ENCODE data around the gene DDX31. TPM values are rescaled to one million over a fixed set of nuclear protein-coding genes. Genes with fewer than 3 reads are reported as not detected.

Gene DDX31
- total RNA-seq, 2 donors from 2014 or later: 7.6 to 19.7 TPM

GRCh38 chr9:132669319-132669697 is 475 bp downstream of the DDX31 start:
- H3K4me3 ChIP-seq: peak overlapping the region; percentile 94
- H3K27ac ChIP-seq: peak overlapping the region; percentile 95 to 98
- no peak for DNase-seq (ENCODE audit: low spot score)
- TF ChIP-seq CTCF (IDR thresholded peaks at IDR 0.05): no peak
- no peaks in the 10 kb centered on the region for H3K27me3 ChIP-seq (replicated peaks; ENCODE audit: insufficient read depth)
- H3K9me3 ChIP-seq: no peaks in the 10 kb centered on the region
- peaks cover 11 to 34% of the 10 kb centered on the region in 2 donors for H3K4me1 ChIP-seq (ENCODE audit: control insufficient read depth in 1 of 2, low read depth in 2 of 2)
- peak; percentile 12 for ATAC-seq (ENCODE audit: insufficient number of reproducible peaks, low FRiP score, low read depth)
- H3K36me3 ChIP-seq: no peaks in the 10 kb centered on the region

- TF ChIP-seq CTCF (IDR thresholded peaks at IDR 0.05): no peak
- DNase-seq (ENCODE audit: low spot score) (no peak), ATAC-seq (ENCODE audit: insufficient number of reproducible peaks, low FRiP score, low read depth) (no peak)
- Histone ChIP-seq H3K4me3 (no peak overlapping the region), H3K36me3 (peaks cover 24% of the 10 kb centered on the region), H3K27me3 (replicated peaks; ENCODE audit: insufficient read depth) (no peaks in the 10 kb centered on the region), H3K27ac (no peak overlapping the region), H3K9me3 (no peaks in the 10 kb centered on the region), H3K4me1 (ENCODE audit: control insufficient read depth in 1 of 2, low read depth in 2 of 2) (peaks cover 0 to 2% of the 10 kb centered on the region in 2 donors)
Observed at GRCh38 chr9:132663851-132664250, 5.9 kb downstream of the DDX31 start.

GRCh38 chr9:132663117-132663516 is 6.7 kb downstream of the DDX31 start:
- ATAC-seq (ENCODE audit: insufficient number of reproducible peaks, low FRiP score, low read depth) (no peak), DNase-seq (ENCODE audit: low spot score) (no peak)
- H3K4me3 ChIP-seq: no peak overlapping the region
- no peak overlapping the region for H3K27ac ChIP-seq
- TF ChIP-seq CTCF (IDR thresholded peaks at IDR 0.05): no peak
- peaks cover 29% of the 10 kb centered on the region for H3K36me3 ChIP-seq
- H3K9me3 ChIP-seq: no peaks in the 10 kb centered on the region
- H3K27me3 ChIP-seq (replicated peaks; ENCODE audit: insufficient read depth): no peaks in the 10 kb centered on the region
- no peaks in the 10 kb centered on the region for H3K4me1 ChIP-seq (ENCODE audit: control insufficient read depth in 1 of 2, low read depth in 2 of 2)

GRCh38 chr9:132662152-132662945 is 7.4 kb downstream of the DDX31 start:
- H3K9me3 ChIP-seq: no peaks in the 10 kb centered on the region
- H3K36me3 ChIP-seq: peaks cover 36% of the 10 kb centered on the region
- H3K4me3 ChIP-seq: no peak overlapping the region
- H3K27ac ChIP-seq: no peak overlapping the region
- no peaks in the 10 kb centered on the region for H3K4me1 ChIP-seq (ENCODE audit: control insufficient read depth in 1 of 2, low read depth in 2 of 2)
- no peak for DNase-seq (ENCODE audit: low spot score)
- ATAC-seq (ENCODE audit: insufficient number of reproducible peaks, low FRiP score, low read depth): no peak
- TF ChIP-seq CTCF (IDR thresholded peaks at IDR 0.05): no peak
- no peaks in the 10 kb centered on the region for H3K27me3 ChIP-seq (replicated peaks; ENCODE audit: insufficient read depth)

- Histone ChIP-seq H3K9me3 (no peaks in the 10 kb centered on the region), H3K4me3 (no peak overlapping the region), H3K27me3 (replicated peaks; ENCODE audit: insufficient read depth) (no peaks in the 10 kb centered on the region), H3K27ac (no peak overlapping the region), H3K4me1 (ENCODE audit: control insufficient read depth in 1 of 2, low read depth in 2 of 2) (no peaks in the 10 kb centered on the region), H3K36me3 (peaks cover 31% of the 10 kb centered on the region)
- TF ChIP-seq CTCF (IDR thresholded peaks at IDR 0.05): no peak
- ATAC-seq (ENCODE audit: insufficient number of reproducible peaks, low FRiP score, low read depth) (no peak), DNase-seq (ENCODE audit: low spot score) (no peak)
Observed at GRCh38 chr9:132656299-132656698, 13.5 kb downstream of the DDX31 start.
